ENCODE results near the gene DPF3. TPM values are rescaled to one million over a fixed set of nuclear protein-coding genes. Genes with fewer than 3 reads are reported as not detected.

The DPF3 gene
- total and polyA plus RNA-seq, 2 donors (not counting 1 experiment from before 2014, with no cell fraction given): 3.4 to 10.2 TPM

DNA sequence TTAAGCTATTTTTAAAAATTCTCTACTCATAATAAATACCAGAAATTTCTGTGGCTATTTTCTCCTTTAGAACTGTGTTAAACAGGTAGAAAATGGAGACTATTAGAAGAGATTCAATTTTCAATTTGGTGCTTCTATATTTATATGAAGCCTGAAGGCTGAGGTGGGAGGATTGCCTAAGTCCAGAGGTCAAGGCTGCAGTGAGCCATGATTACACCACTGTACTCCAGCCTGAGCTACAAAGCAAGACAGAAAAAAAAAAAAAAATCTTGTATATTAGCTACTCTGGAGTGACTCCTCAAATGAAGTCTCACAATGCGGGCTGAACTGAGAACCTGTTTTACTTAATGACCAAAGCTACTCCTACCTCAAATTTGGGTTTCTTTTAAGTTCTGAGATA is 9.8 kb upstream of the DPF3 start:
- Histone ChIP-seq H3K79me2 (ENCODE audit: control insufficient read depth, insufficient read depth, low read length) (no peaks in the 10 kb centered on the region), H3K9me3 (ENCODE audit: control extremely low read depth in 1 of 3, control insufficient read depth in 2 of 3, insufficient read depth in 1 of 3, low read length in 2 of 3) (no peaks in the 10 kb centered on the region), H3K36me3 (replicated peaks in 1 of 2; ENCODE audit: control extremely low read depth in 1 of 2, control insufficient read depth in 1 of 2, extremely low read depth in 1 of 2, insufficient read depth in 2 of 2, low read length in 1 of 2) (no peaks in the 10 kb centered on the region), H4K20me1 (ENCODE audit: control insufficient read depth, insufficient read depth, low read length, poor library complexity, severe bottlenecking) (no peaks in the 10 kb centered on the region), H3K4me1 (ENCODE audit: control insufficient read depth in 2 of 2, insufficient read depth in 2 of 2, low read length in 2 of 2) (peaks cover 7 to 22% of the 10 kb centered on the region in 2 donors), H2AFZ (ENCODE audit: insufficient read depth, low read depth, low read length, poor library complexity, severe bottlenecking) (no peak overlapping the region), H3K9ac (ENCODE audit: low read length) (no peak overlapping the region), H3K4me3 (ENCODE audit: control extremely low read depth in 1 of 5, extremely low read depth in 1 of 5, insufficient read depth in 1 of 5, low read depth in 2 of 5, low read length in 4 of 5) (no peak overlapping the region), H3K4me2 (replicated peaks; ENCODE audit: low read depth, low read length, poor library complexity, severe bottlenecking) (no peak overlapping the region), H3K27me3 (replicated peaks in 1 of 4; ENCODE audit: control extremely low read depth in 1 of 4, control insufficient read depth in 3 of 4, insufficient read depth in 4 of 4, low read length in 3 of 4) (no peaks in the 10 kb centered on the region), H3K27ac (ENCODE audit: low read length in 2 of 2) (no peak overlapping the region)
- no peaks in the 10 kb centered on the region for H3K27me3 Mint-ChIP-seq
- ATAC-seq (ENCODE audit: low read depth): no peak
- DNase-seq: no peak
- ChIA-PET CTCF (interaction anchor here (0.7 to 5.9 kb wide), 27 partner anchors 7 to 881 kb away, joined by 3 to 364 read pairs (median 4); partner anchors contain the start of genes DCAF4 and DPF3), POLR2A (interaction anchor here (0.7 to 1.1 kb wide), 2 partner anchors 166 to 385 kb away, joined by 3 read pairs; no protein-coding TSS in a partner anchor)
- no peaks in the 10 kb centered on the region for H3K9me3 Mint-ChIP-seq (ENCODE audit: insufficient read depth)
- H3K4me1 Mint-ChIP-seq: peaks cover 13% of the 10 kb centered on the region
- TF ChIP-seq CTCF (IDR thresholded peaks at IDR 0.05) (no peak), EZH2 (IDR thresholded peaks at IDR 0.05; ENCODE audit: borderline replicate concordance, insufficient read depth, low read depth, low read length, poor library complexity, severe bottlenecking) (no peak)
- intact Hi-C loops (cut with micrococcal nuclease): no loop called here
- H3K27ac Mint-ChIP-seq: no peak overlapping the region
- no peak overlapping the region for H3K4me3 Mint-ChIP-seq
- WGBS (ENCODE audit: insufficient coverage): no CpG with 5 or more reads among the region's 1 CpG

- Mint-ChIP-seq H3K27me3 (no peaks in the 10 kb centered on the region), H3K4me3 (no peak overlapping the region), H3K27ac (no peak overlapping the region), H3K9me3 (ENCODE audit: insufficient read depth) (no peaks in the 10 kb centered on the region), H3K4me1 (peaks cover 13% of the 10 kb centered on the region)
- ChIA-PET POLR2A (interaction anchor here (1.1 kb wide), 1 partner anchor 384 kb away, joined by 3 read pairs; no protein-coding TSS in a partner anchor), CTCF (interaction anchor here (0.7 to 5.9 kb wide), 19 partner anchors 10 to 880 kb away, joined by 3 to 364 read pairs (median 4); partner anchors contain the start of genes DCAF4 and DPF3)
- ATAC-seq (ENCODE audit: low read depth) (no peak), DNase-seq (no peak)
- Histone ChIP-seq H3K4me2 (replicated peaks; ENCODE audit: low read depth, low read length, poor library complexity, severe bottlenecking) (no peak overlapping the region), H3K27me3 (replicated peaks in 1 of 4; ENCODE audit: control extremely low read depth in 1 of 4, control insufficient read depth in 3 of 4, insufficient read depth in 4 of 4, low read length in 3 of 4) (peaks cover 0 to 1% (median 0%) of the 10 kb centered on the region in 4 experiments), H4K20me1 (ENCODE audit: control insufficient read depth, insufficient read depth, low read length, poor library complexity, severe bottlenecking) (no peaks in the 10 kb centered on the region), H3K4me3 (ENCODE audit: control extremely low read depth in 1 of 5, extremely low read depth in 1 of 5, insufficient read depth in 1 of 5, low read depth in 2 of 5, low read length in 4 of 5) (no peak overlapping the region), H2AFZ (ENCODE audit: insufficient read depth, low read depth, low read length, poor library complexity, severe bottlenecking) (no peak overlapping the region), H3K36me3 (replicated peaks in 1 of 2; ENCODE audit: control extremely low read depth in 1 of 2, control insufficient read depth in 1 of 2, extremely low read depth in 1 of 2, insufficient read depth in 2 of 2, low read length in 1 of 2) (no peaks in the 10 kb centered on the region), H3K4me1 (ENCODE audit: control insufficient read depth in 2 of 2, insufficient read depth in 2 of 2, low read length in 2 of 2) (peaks cover 7 to 20% of the 10 kb centered on the region in 2 donors), H3K27ac (ENCODE audit: low read length in 2 of 2) (no peak overlapping the region), H3K9ac (ENCODE audit: low read length) (no peak overlapping the region), H3K79me2 (ENCODE audit: control insufficient read depth, insufficient read depth, low read length) (no peaks in the 10 kb centered on the region), H3K9me3 (ENCODE audit: control extremely low read depth in 1 of 3, control insufficient read depth in 2 of 3, insufficient read depth in 1 of 3, low read length in 2 of 3) (no peaks in the 10 kb centered on the region)
- TF ChIP-seq CTCF (IDR thresholded peaks at IDR 0.05) (no peak), EZH2 (IDR thresholded peaks at IDR 0.05; ENCODE audit: borderline replicate concordance, insufficient read depth, low read depth, low read length, poor library complexity, severe bottlenecking) (no peak)
- intact Hi-C loops (cut with micrococcal nuclease): no loop called here
- WGBS (ENCODE audit: insufficient coverage): 100% methylated on average over 2 of the region's 5 CpGs
Measured at GRCh38 chr14:72902801-72903530, 9.1 kb upstream of the DPF3 start.

Data from B cell (primary cell).